Raji (cell line): ENCODE data around the gene LDAF1.

Experiments used
- POLR2A ChIP-seq: IDR thresholded peaks from 2 replicates; pipeline ENCODE4 v1.6.1; 2011; ENCODE audit warnings: low read depth, low read length, control low read depth; ENCODE audit not compliant: insufficient read depth

The LDAF1 gene

GRCh38 chr16:21158208-21159110 lies at the start of gene LDAF1:
Gene LDAF1 (plus strand): TSS chr16:21158674. CDS start chr16:21161183, 2,509 bp downstream.
- peak; percentile 67 for TF ChIP-seq POLR2A

GRCh38 chr16:21116148-21116693 lies 42.3 kb upstream of the LDAF1 start:
- TF ChIP-seq POLR2A = no peak

DNA sequence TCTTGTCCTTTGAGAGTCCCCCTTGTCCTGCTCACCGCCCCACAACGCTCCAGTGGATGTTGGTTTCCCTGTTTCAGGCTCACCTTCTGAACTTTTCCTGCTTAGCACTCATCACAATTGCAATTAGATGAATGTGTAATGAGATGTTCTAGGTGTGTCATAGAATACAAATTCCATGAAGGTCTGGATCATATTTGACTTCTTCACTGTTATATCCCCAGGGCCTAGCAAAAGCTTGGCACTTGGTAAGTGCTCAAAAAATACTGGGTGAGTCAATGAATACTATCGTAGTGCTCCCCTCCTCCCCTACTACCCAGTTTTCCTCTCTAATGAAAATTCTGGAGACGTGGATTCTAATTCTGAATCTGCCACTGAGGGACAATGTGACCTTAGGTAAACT lies 40.9 kb upstream of the LDAF1 start:
- TF ChIP-seq POLR2A = no peak

DNA sequence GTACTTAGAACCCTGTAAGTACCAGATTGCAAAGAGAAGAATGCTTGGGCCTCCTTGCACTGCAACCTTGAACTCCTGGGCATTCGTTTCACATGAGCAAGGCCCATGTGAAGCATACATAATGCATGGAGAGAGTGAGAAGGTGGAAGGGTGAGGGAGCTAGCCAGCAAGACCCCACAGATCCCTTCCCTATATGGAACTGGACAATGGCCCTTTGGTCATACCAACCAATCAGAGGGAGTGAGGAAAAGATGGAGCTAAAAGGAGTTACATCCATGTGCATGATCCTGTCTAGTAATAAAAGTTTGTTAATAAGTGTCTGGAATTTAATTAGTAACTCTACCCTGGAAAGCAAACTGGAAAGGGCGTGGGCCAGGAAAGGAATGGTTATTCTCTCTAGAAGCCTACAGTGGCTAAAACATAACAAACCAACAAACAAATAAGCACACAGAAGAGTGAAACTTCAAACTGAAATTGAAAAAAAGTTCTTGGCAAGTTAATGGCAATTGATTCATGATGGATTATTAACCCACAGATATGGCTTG lies 37.4 kb upstream of the LDAF1 start:
- no peak for TF ChIP-seq POLR2A

- TF ChIP-seq POLR2A = no peak
These were observed 33.3 kb upstream of the LDAF1 start for GRCh38 chr16:21125191-21125590.

- no peak for TF ChIP-seq POLR2A
These were observed 32.0 kb upstream of the LDAF1 start for GRCh38 chr16:21126518-21126917.

DNA sequence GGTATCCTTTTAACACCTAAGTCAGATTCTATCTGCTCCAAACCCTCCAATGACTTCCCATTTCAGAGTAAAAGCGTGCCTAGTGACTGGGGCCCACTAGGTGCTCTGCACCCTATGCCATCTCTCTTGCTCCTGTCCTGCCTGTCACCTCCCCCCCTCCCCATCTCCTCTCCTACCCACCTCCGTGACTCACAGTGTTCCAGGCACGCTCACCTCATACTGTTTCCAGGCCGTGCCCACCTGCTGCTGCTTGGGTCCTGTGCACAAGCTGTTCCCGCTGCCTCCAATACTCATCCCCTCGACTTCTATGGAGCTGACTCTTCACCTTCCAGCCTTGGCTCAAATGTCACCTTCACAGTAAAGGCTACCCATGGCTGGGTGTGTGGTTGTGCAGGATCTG lies 29.5 kb upstream of the LDAF1 start:
- no peak for TF ChIP-seq POLR2A

GRCh38 chr16:21130811-21131210 lies 27.7 kb upstream of the LDAF1 start:
- TF ChIP-seq POLR2A = no peak

GRCh38 chr16:21134053-21134452 lies 24.4 kb upstream of the LDAF1 start:
- TF ChIP-seq POLR2A = no peak

DNA sequence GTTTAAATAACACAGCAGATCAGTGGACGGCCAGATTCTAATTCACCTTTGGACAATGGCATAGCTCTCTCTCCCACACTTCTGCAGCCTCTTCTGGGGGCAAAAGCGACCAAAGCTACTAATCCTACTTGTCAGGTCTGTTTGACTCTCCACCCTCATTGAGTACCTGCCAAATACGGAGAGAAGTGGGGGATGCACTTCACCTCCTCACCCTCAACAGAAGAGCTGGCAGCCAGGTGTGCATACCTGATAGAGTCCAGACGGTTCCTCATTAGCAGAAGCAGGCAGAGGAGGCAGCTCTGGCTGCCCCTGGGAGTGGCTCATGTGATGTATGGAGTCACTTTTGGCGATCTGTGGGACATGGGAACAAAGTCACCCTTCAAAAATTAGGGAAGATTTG lies 12.7 kb upstream of the LDAF1 start:
- no peak for TF ChIP-seq POLR2A

DNA sequence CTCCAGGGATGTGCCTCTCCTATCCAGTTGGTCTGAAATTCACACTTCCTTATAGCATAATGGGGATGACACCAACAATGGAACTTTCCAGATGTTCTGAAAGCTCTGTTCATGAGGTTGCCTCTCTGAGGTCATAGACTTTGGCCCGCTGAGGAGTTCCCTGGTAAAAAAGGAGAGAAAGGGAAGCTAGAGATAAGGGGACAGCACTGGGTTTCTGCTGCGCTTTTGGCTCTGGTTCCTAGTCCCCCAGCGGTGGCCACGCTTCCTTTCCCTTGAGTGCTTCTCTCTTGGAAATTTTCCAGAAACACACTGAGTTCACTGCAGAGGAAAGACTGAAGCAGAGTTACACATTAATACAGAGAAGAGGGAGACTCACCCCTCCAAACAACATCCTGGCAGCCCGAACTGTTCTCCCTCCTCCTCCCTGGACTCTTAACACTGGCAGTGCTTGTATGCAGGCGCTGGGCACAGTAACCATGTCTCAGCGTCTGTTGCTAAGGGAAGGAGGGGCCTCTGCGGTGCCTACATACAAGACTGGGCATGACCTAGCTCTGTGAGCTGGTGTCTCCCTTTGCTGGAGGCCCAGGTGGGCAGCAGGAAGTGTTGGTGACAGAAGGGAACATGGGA lies 8.0 kb upstream of the LDAF1 start, which contains the start of gene DNAH3:
TSS of gene DNAH3 (minus strand) at position 472 of the 627 bp plus-strand sequence. CDS start 527 bp downstream, outside the sequence.
- TF ChIP-seq POLR2A = no peak

DNA sequence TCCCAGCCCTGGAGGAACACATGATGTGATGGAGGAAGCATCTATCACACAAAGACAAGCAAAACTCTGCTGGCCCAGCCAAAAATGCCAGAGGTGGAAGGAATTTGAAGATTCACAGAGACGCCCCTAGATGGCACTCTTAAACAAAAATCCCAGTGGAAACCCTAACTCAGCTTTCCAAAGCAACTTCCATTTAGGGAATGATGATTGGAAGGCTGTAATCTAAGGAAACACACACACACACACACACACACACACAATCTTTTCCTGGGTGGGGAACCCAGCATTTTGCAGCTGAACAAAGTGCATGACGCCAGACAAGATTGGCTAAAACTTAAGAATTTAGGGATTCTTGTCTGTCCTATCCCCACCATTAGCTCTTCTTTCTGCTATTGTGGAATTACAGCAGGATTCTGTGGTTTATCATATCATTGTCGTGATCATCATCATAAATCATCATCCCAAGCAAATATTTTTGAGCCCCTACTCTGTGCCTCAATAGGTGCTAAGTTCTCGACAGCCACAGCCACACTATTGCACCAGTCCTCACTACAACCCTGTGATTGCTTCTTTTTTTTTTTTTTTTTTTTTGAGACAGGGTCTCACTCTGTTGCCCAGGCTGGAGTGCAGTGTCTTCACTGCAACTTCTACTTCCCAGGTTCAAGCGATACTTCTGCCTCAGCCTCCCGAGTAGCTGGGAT lies 1.6 kb upstream of the LDAF1 start:
- no peak for TF ChIP-seq POLR2A

DNA sequence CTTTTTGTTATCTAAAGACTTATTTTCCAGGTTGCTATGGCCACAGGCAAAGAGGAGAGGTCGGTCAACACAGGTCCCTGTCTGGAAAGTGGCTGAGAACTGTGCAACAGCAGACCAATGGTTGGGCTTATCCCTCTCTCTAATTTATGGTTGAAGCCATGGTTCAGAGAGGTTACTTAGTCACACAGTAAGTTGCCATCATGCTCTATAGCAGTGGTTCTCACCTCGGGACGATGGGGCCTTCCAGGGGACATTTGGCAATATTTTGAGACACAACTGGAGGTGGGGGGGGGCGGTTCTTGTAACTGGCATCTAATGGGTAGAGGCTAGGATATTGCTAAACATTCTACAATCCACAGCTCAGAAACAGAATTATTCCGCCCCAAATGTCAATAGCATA lies 842 bp upstream of the LDAF1 start:
- no peak for TF ChIP-seq POLR2A

- TF ChIP-seq POLR2A = no peak
These were observed 942 bp downstream of the LDAF1 start for GRCh38 chr16:21159281-21159951.
